MCF 10A (cell line): Measurements from ENCODE around the gene PTGES3L. TPM values are rescaled to one million over a fixed set of nuclear protein-coding genes. Genes with fewer than 3 reads are reported as not detected.
"Not testable (repeated sequence)": the region's sequence is repeated elsewhere in the genome, so short reads cannot be mapped to it uniquely, and the experiment has no call there.

Experiments
- BruUV-seq: library from RNA; stranded (reverse); fragments of 400-500 nt; replicated peaks from 2 replicates; lab custom pipeline; 2021; lab: Mats Ljungman, UMichigan
- CTCF ChIA-PET: fragments of 300-600 bp; sonication (Branson Sonifier 250); formaldehyde crosslinking; extraction: SDS; loops from one replicate; lab custom pipeline; 2021; ENCODE audit warnings: antibody characterized with exemption, inconsistent platforms; lab: Yijun Ruan, JAX
- POLR2A ChIA-PET: fragments of 300-600, 350-650 bp; sonication (Branson Sonifier 250); formaldehyde crosslinking; extraction: SDS; loops from one replicate; lab custom pipeline; 2020; ENCODE audit warnings: antibody characterized with exemption, inconsistent platforms; lab: Yijun Ruan, JAX
- DNase-seq: peaks from one replicate; pipeline ENCODE4 v3.0.0-alpha.2; 2018; ENCODE audit not compliant: unreplicated experiment
- H3K27ac Mint-ChIP-seq: one replicate; pipeline ENCODE4 v1.8.0; 2022; ENCODE audit warnings: mild to moderate bottlenecking, low read depth, mixed read lengths; ENCODE audit not compliant: unreplicated experiment
- H3K27me3 Mint-ChIP-seq: one replicate; pipeline ENCODE4 v1.8.0; 2022; ENCODE audit warnings: mixed read lengths; ENCODE audit not compliant: insufficient read depth, unreplicated experiment
- H3K36me3 Mint-ChIP-seq: one replicate; pipeline ENCODE4 v1.8.0; 2022; ENCODE audit warnings: mild to moderate bottlenecking, moderate library complexity, mixed read lengths; ENCODE audit not compliant: insufficient read depth, unreplicated experiment
- H3K4me1 Mint-ChIP-seq: one replicate; pipeline ENCODE4 v1.8.0; 2022; ENCODE audit warnings: mixed read lengths; ENCODE audit not compliant: insufficient read depth, unreplicated experiment
- H3K4me3 Mint-ChIP-seq: one replicate; pipeline ENCODE4 v1.8.0; 2022; ENCODE audit warnings: mild to moderate bottlenecking, moderate library complexity, mixed read lengths; ENCODE audit not compliant: unreplicated experiment
- H3K9me3 Mint-ChIP-seq: one replicate; pipeline ENCODE4 v1.8.0; 2022; ENCODE audit warnings: mixed read lengths; ENCODE audit not compliant: unreplicated experiment
- intact Hi-C: fragments of 100-400 bp; cut with micrococcal nuclease; formaldehyde crosslinking; loops from 2 replicates; pipeline ENCODE4 v1.14.1; 2022
- total RNA-seq: library from RNA; stranded (reverse); gene quantifications from 2 replicates; pipeline ENCODE4 v1.2.3, GENCODE V29; 2022
- TF ChIP-seq, protein P1 (sequence below): fragments of 200-600 bp; IDR thresholded peaks from one replicate; pipeline ENCODE4 v1.8.0; 2022; ENCODE audit warnings: antibody characterized with exemption, mild to moderate bottlenecking; ENCODE audit not compliant: unreplicated experiment

PTGES3L gene
- total RNA-seq, 1 experiment from 2014 or later, result 0.96 TPM

DNA sequence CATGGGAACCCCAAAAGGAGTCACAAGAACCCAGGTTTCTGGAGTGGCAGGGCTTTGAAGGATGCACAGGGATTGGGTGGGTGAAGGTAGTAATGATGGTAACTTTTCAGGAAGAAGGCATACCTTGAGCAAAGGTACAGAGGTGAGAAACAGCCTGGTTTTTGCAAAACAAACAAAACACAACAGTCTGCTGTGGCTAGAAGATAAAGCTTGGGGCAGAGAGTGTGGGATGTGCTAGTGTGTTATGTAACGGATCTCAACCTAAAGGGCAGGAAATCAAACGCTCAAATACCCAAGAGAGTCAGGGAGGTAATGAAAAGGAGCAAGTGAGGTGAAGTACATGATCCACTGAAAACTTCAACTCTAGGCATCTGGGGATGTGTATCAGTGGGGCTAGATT lies 4.6 kb downstream of the PTGES3L start:
- CTCF ChIA-PET, result no interaction called here
- POLR2A ChIA-PET, result interaction anchor here (1.0 kb wide), 1 partner anchor 10 kb away, joined by 5 read pairs; no protein-coding TSS in a partner anchor
- BruUV-seq, result no TSS peak
- intact Hi-C loops, result no loop called here
- Mint-ChIP-seq H3K27me3 (no peaks in the 10 kb centered on the region), H3K9me3 (no peaks in the 10 kb centered on the region), H3K27ac (peak overlapping the region; percentile 27), H3K4me1 (peaks cover 6% of the 10 kb centered on the region), H3K36me3 (no peaks in the 10 kb centered on the region), H3K4me3 (no peak overlapping the region)
- TF ChIP-seq, protein P1, sequence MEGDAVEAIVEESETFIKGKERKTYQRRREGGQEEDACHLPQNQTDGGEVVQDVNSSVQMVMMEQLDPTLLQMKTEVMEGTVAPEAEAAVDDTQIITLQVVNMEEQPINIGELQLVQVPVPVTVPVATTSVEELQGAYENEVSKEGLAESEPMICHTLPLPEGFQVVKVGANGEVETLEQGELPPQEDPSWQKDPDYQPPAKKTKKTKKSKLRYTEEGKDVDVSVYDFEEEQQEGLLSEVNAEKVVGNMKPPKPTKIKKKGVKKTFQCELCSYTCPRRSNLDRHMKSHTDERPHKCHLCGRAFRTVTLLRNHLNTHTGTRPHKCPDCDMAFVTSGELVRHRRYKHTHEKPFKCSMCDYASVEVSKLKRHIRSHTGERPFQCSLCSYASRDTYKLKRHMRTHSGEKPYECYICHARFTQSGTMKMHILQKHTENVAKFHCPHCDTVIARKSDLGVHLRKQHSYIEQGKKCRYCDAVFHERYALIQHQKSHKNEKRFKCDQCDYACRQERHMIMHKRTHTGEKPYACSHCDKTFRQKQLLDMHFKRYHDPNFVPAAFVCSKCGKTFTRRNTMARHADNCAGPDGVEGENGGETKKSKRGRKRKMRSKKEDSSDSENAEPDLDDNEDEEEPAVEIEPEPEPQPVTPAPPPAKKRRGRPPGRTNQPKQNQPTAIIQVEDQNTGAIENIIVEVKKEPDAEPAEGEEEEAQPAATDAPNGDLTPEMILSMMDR, result no peak
- DNase-seq, result no peak

DNA sequence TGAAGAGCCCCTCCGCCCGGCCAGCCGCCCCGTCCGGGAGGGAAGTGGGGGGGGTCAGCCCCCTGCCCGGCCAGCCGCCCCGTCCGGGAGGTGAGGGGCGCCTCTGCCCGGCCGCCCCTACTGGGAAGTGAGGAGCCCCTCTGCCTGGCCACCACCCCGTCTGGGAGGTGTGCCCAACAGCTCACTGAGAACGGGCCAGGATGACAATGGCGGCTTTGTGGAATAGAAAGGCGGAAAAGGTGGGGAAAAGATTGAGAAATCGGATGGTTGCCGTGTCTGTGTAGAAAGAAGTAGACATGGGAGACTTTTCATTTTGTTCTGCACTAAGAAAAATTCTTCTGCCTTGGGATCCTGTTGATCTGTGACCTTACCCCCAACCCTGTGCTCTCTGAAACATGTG lies 6.6 kb downstream of the PTGES3L start:
- H3K9me3 Mint-ChIP-seq, intact Hi-C loops, H3K4me3 Mint-ChIP-seq, H3K36me3 Mint-ChIP-seq, DNase-seq, BruUV-seq, H3K27me3 Mint-ChIP-seq, H3K4me1 Mint-ChIP-seq, CTCF ChIA-PET, H3K27ac Mint-ChIP-seq, POLR2A ChIA-PET: not testable (repeated sequence)

DNA sequence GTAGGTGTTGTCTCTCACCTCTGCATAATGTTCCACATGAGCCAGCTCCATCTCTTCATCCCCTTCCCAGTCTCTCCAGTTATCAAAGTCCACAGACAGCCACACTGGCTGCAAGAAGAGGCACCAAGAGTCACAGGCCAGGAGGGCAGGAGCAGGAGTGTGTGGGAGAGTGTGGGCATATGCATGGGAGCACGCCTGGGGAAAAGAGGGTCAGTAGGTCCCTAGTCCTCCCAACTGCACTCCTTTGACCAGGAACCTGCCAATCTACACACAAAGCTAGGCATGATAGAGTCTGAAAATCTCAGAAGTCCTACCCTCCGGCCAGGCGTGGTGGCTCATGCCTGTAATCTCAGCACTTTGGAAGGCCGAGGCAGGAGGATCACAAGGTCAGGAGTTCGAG lies 8.3 kb downstream of the PTGES3L start:
- CTCF ChIA-PET, result interaction anchor here (0.6 to 1.0 kb wide), 2 partner anchors 148 to 248 kb away, joined by 3 to 5 read pairs; partner anchors contain the start of gene BECN1
- Mint-ChIP-seq H3K4me3 (no peak overlapping the region), H3K36me3 (no peaks in the 10 kb centered on the region), H3K9me3 (no peaks in the 10 kb centered on the region), H3K27me3 (no peaks in the 10 kb centered on the region), H3K27ac (no peak overlapping the region), H3K4me1 (peaks cover 4% of the 10 kb centered on the region)
- intact Hi-C loops, result no loop called here
- no TSS peak for BruUV-seq
- POLR2A ChIA-PET, result interaction anchor here (0.6 kb wide), 1 partner anchor 152 kb away, joined by 5 read pairs; no protein-coding TSS in a partner anchor
- TF ChIP-seq, protein P1, result no peak
- no peak for DNase-seq

DNA sequence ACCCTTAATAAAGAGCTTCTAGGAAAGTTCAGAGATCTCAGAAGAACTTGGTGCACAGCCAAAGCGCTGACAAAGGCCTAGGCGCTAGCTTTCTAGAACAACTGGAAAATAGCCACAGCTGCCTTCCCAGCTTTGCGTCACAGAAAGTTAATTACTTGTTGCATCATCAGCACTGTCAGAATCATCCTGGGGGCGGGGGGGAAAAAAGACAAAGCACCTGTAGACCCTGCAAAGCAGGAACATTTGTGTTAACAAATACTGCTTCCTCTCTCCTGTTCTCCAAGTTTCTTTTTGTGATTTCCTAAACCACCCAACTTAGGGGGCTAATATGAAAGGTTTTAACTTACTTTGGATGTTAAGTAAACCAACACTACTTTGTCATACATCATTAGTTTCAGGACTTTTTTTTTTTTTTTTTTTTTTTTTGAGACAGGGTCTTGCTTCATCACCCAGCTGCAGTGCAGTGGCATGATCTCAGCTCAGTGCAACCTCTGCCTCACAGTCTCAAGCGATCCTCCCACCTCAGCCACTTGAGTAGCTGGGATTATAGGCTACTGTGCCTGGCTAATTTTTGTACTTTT lies 10.8 kb downstream of the PTGES3L start:
- intact Hi-C loops, result no loop called here
- DNase-seq, result peak; percentile 21
- no TSS peak for BruUV-seq
- no peaks in the 10 kb centered on the region for H3K9me3 Mint-ChIP-seq
- H3K27ac Mint-ChIP-seq, result peak overlapping the region; percentile 64
- CTCF ChIA-PET, result interaction anchor here (0.6 to 1.3 kb wide), 5 partner anchors 10 to 126 kb away, joined by 3 to 7 read pairs (median 4); partner anchors contain the start of gene PTGES3L
- peaks cover 6% of the 10 kb centered on the region for H3K36me3 Mint-ChIP-seq
- H3K4me1 Mint-ChIP-seq, result peaks cover 4% of the 10 kb centered on the region
- POLR2A ChIA-PET, result interaction anchor here (0.6 to 2.1 kb wide), 5 partner anchors 9 to 155 kb away, joined by 3 to 15 read pairs (median 5); partner anchors contain the start of genes PTGES3L, RPL27 and RUNDC1
- no peak overlapping the region for H3K4me3 Mint-ChIP-seq
- H3K27me3 Mint-ChIP-seq, result no peaks in the 10 kb centered on the region
- TF ChIP-seq, protein P1, result no peak
